Astrocyte (in vitro differentiated cells and primary cell): ENCODE data around the gene ZNF311. TPM values are rescaled to one million over a fixed set of nuclear protein-coding genes. Genes with fewer than 3 reads are reported as not detected.

Source experiments
- DNase-seq: peaks from one replicate; pipeline ENCODE4 v3.0.0-alpha.2; 2010; ENCODE audit warnings: low read depth
- FAIRE-seq: peaks from 2 replicates; lab custom pipeline; 2011; peaks lifted over from hg19 to GRCh38; lab: Jason Lieb, UNC
- H2AFZ ChIP-seq: 2 replicates; pipeline ENCODE4 v1.6.0; 2012; ENCODE audit warnings: low read depth, low read length, inconsistent platforms
- H3K27ac ChIP-seq: 2 replicates; pipeline ENCODE4 v1.5.1; 2011; ENCODE audit warnings: low read depth, low read length, inconsistent platforms
- H3K27me3 ChIP-seq: 2 replicates; pipeline ENCODE4 v1.6.0; 2011; ENCODE audit warnings: low read length, inconsistent platforms; ENCODE audit not compliant: insufficient read depth
- H3K36me3 ChIP-seq: 2 replicates; pipeline ENCODE4 v1.5.1; 2011; ENCODE audit warnings: low read length, inconsistent platforms; ENCODE audit not compliant: insufficient read depth
- H3K4me1 ChIP-seq: 2 replicates; pipeline ENCODE4 v1.5.1; 2011; ENCODE audit warnings: low read length, inconsistent platforms; ENCODE audit not compliant: insufficient read depth
- H3K4me2 ChIP-seq: 2 replicates; pipeline ENCODE4 v1.6.0; 2012; ENCODE audit warnings: low read length, inconsistent platforms
- H3K4me3 ChIP-seq: 2 replicates; pipeline ENCODE4 v1.5.1; 2011; ENCODE audit warnings: low read depth, mild to moderate bottlenecking, low read length, inconsistent platforms; ENCODE audit not compliant: insufficient read depth
- H3K79me2 ChIP-seq: 2 replicates; pipeline ENCODE4 v1.6.0; 2012; ENCODE audit warnings: mild to moderate bottlenecking, low read length, inconsistent platforms; ENCODE audit not compliant: insufficient read depth
- H3K9ac ChIP-seq: 2 replicates; pipeline ENCODE4 v1.6.0; 2012; ENCODE audit warnings: mild to moderate bottlenecking, low read length, inconsistent platforms
- H3K9me3 ChIP-seq: 2 replicates; pipeline ENCODE4 v1.5.1; 2012; ENCODE audit warnings: low read depth, mild to moderate bottlenecking, low read length, inconsistent platforms; ENCODE audit not compliant: insufficient read depth
- H4K20me1 ChIP-seq: 2 replicates; pipeline ENCODE4 v1.6.0; 2012; ENCODE audit warnings: low read length, inconsistent platforms; ENCODE audit not compliant: insufficient read depth
- H3K27ac Mint-ChIP-seq: one replicate; pipeline ENCODE4 v1.8.0; 2021; ENCODE audit warnings: mild to moderate bottlenecking, mixed read lengths; ENCODE audit not compliant: unreplicated experiment
- H3K27me3 Mint-ChIP-seq: one replicate; pipeline ENCODE4 v1.8.0; 2021; ENCODE audit warnings: low read depth, mixed read lengths; ENCODE audit not compliant: unreplicated experiment
- H3K36me3 Mint-ChIP-seq: one replicate; pipeline ENCODE4 v1.8.0; 2021; ENCODE audit warnings: low read depth, mixed read lengths; ENCODE audit not compliant: unreplicated experiment
- H3K4me1 Mint-ChIP-seq: one replicate; pipeline ENCODE4 v1.8.0; 2021; ENCODE audit warnings: low read depth, mixed read lengths; ENCODE audit not compliant: unreplicated experiment
- H3K4me3 Mint-ChIP-seq: one replicate; pipeline ENCODE4 v1.8.0; 2021; ENCODE audit warnings: mild to moderate bottlenecking, moderate library complexity, mixed read lengths; ENCODE audit not compliant: unreplicated experiment
- H3K9me3 Mint-ChIP-seq: one replicate; pipeline ENCODE4 v1.8.0; 2021; ENCODE audit warnings: mild to moderate bottlenecking, mixed read lengths; ENCODE audit not compliant: unreplicated experiment
- EZH2 ChIP-seq: IDR thresholded peaks from 2 replicates; pipeline ENCODE4 v1.6.1; 2012; ENCODE audit warnings: mild to moderate bottlenecking, low read length, inconsistent platforms; ENCODE audit not compliant: insufficient read depth
- total RNA-seq: library from RNA; stranded (reverse); gene quantifications from 2 replicates; pipeline ENCODE4 v1.2.1, GENCODE V29; 2021
- TF ChIP-seq, protein P1 (sequence below): IDR thresholded peaks from 2 replicates; pipeline ENCODE4 v1.5.1; 2011; ENCODE audit warnings: low read depth, mild to moderate bottlenecking, inconsistent platforms, low read length, moderate library complexity; ENCODE audit not compliant: insufficient read depth

Gene ZNF311
- total RNA-seq, 1 donor from 2014 or later, result 1.7 TPM

DNA sequence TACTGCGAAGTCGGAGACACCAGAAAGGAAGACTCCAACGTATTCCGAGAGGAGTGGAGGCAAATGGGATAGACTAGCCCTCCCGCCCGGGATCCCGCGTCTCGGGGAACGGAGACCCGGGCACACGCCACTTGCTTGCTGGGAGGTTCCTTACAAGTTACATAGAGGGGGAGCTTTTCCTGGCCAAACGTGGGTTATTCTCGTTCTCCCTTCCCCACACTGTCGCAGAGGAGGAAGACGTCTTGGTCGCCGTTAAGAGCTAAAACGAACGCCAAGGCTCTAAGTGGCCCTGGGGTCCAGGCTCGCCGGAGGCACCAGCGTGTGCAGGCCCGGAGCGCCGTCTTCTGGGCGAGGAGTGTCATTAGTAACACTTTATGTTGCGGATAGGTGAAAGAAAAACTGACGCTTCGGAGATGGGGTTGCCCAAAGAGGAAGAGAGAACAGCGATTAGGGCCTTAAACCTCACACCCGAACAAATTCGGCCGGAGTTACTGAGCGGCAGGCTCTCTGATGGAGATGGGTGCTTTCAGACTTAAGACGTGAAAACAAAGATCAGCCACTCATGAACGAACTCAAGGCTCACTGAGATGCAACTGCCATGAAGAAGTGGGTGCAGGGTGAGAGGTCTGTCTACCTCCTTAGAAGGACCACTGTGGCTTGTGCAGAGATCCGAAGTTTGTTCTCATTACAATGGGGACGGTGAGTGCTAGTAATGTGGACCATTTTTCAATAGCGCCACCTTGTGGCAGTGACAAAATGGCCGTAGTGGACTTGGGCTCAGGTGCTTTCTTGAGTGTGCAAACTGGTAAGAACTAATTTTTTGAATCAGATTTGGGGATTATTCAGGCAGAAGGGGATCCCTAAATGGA is 11.7 kb upstream of the ZNF311 start:
- peaks cover 15% of the 10 kb centered on the region for H3K27me3 Mint-ChIP-seq
- TF ChIP-seq, protein P1, sequence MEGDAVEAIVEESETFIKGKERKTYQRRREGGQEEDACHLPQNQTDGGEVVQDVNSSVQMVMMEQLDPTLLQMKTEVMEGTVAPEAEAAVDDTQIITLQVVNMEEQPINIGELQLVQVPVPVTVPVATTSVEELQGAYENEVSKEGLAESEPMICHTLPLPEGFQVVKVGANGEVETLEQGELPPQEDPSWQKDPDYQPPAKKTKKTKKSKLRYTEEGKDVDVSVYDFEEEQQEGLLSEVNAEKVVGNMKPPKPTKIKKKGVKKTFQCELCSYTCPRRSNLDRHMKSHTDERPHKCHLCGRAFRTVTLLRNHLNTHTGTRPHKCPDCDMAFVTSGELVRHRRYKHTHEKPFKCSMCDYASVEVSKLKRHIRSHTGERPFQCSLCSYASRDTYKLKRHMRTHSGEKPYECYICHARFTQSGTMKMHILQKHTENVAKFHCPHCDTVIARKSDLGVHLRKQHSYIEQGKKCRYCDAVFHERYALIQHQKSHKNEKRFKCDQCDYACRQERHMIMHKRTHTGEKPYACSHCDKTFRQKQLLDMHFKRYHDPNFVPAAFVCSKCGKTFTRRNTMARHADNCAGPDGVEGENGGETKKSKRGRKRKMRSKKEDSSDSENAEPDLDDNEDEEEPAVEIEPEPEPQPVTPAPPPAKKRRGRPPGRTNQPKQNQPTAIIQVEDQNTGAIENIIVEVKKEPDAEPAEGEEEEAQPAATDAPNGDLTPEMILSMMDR, result peak; percentile 90
- TF ChIP-seq EZH2, result no peak
- H3K9me3 Mint-ChIP-seq, result no peaks in the 10 kb centered on the region
- Histone ChIP-seq H3K4me2 (peak overlapping the region; percentile 97), H3K79me2 (no peaks in the 10 kb centered on the region), H3K36me3 (no peaks in the 10 kb centered on the region), H2AFZ (peak overlapping the region; percentile 98), H3K27me3 (peaks cover 5% of the 10 kb centered on the region), H3K9me3 (no peaks in the 10 kb centered on the region), H3K9ac (peak overlapping the region; percentile 60), H4K20me1 (no peaks in the 10 kb centered on the region), H3K4me1 (no peaks in the 10 kb centered on the region), H3K27ac (no peak overlapping the region), H3K4me3 (peak overlapping the region; percentile 75)
- no peak for FAIRE-seq
- H3K36me3 Mint-ChIP-seq, result no peaks in the 10 kb centered on the region
- peak; percentile 45 for DNase-seq
- H3K4me3 Mint-ChIP-seq, result peak overlapping the region; percentile 95
- peaks cover 4% of the 10 kb centered on the region for H3K4me1 Mint-ChIP-seq
- no peak overlapping the region for H3K27ac Mint-ChIP-seq

DNA sequence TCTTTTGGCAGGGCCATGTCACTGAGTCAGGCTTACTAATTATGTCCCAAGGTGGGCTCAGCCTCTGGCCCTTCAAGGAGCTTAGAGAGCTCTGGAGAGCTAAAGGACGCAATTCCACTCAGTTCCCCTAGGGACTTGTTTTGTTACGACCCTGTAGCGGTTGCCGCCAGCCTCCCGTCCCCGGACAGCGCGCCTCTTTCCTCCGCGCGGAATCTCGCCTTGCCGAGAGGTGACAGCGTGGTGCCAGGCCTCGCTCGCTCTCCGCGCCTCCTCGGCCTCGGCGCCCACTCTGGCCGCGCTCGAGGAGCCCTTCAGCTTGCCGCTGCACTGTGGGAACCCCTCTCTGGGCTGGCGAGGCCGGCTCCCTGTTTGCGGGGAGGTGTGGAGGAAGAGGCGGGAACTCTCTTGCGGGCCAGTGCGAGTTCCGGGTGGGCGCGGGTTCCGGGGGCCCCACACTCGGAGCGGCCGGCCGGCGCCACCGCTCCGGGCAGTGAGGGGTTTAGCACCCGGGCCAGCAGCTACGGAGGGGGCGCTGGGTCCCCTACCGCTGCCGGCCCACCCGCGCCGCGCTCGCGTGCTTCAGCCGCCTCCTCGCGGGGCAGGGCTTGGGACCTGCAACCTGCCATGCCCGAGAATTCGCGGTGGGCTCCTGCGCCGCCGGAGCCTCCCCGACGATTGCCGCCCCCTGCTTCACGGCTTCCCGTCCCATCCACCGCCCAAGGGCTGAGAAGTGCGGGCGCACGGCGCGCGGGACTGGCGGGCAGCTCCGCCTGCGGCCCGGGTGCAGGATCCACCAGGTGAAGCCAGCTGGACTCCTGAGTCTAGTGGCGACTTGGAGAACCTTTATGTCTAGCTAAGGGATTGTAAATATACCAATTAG is 9.9 kb upstream of the ZNF311 start:
- Histone ChIP-seq H3K36me3 (no peaks in the 10 kb centered on the region), H3K4me2 (peak overlapping the region; percentile 17), H3K4me1 (no peaks in the 10 kb centered on the region), H4K20me1 (no peaks in the 10 kb centered on the region), H3K4me3 (no peak overlapping the region), H3K27ac (no peak overlapping the region), H3K27me3 (peaks cover 5% of the 10 kb centered on the region), H2AFZ (peak overlapping the region; percentile 16), H3K9ac (no peak overlapping the region), H3K9me3 (no peaks in the 10 kb centered on the region), H3K79me2 (no peaks in the 10 kb centered on the region)
- Mint-ChIP-seq H3K27me3 (peaks cover 22% of the 10 kb centered on the region), H3K27ac (no peak overlapping the region), H3K36me3 (no peaks in the 10 kb centered on the region), H3K9me3 (no peaks in the 10 kb centered on the region), H3K4me1 (peaks cover 4% of the 10 kb centered on the region), H3K4me3 (peak overlapping the region; percentile 45)
- FAIRE-seq (no peak), DNase-seq (peak; percentile 39)
- TF ChIP-seq, protein P1, result no peak
- no peak for TF ChIP-seq EZH2
